PC-9 (cell line): Measurements from ENCODE around the gene TMEM187. TPM values are rescaled to one million over a fixed set of nuclear protein-coding genes. Genes with fewer than 3 reads are reported as not detected.

ENCODE experiments used
- BruUV-seq: library from RNA; stranded (reverse); fragments of 400-500 nt; replicated peaks from 2 replicates; lab custom pipeline; 2021; lab: Mats Ljungman, UMichigan
- CTCF ChIA-PET: fragments of 300-600 bp; sonication (Branson Sonifier 250); formaldehyde crosslinking; loops from one replicate; lab custom pipeline; 2022; ENCODE audit warnings: antibody characterized with exemption; lab: Charles Lee
- POLR2A ChIA-PET: fragments of 300-600 bp; sonication (Branson Sonifier 250); formaldehyde crosslinking; loops from one replicate; lab custom pipeline; 2022; ENCODE audit warnings: antibody characterized with exemption; ENCODE audit not compliant: unreplicated experiment; lab: Charles Lee
- DNase-seq, 2 experiments: peaks; one replicate each; pipeline versions ENCODE4 v3.0.0 to v3.0.0-alpha.2; 2015 to 2022; ENCODE audit warnings: mixed read lengths in 1 of 2
- H2AFZ ChIP-seq: fragments of 200-600 bp; sonication (generic); 2 replicates; pipeline ENCODE4 v1.8.1; 2017; ENCODE audit warnings: antibody characterized with exemption
- H3F3A ChIP-seq: fragments of 200-600 bp; sonication (generic); 2 replicates; pipeline ENCODE4 v1.8.1; 2017; ENCODE audit warnings: antibody characterized with exemption, mild to moderate bottlenecking, low read depth; ENCODE audit not compliant: insufficient read depth
- H3K27ac ChIP-seq: fragments of 200-600 bp; sonication (generic); 2 replicates; pipeline ENCODE4 v1.6.1; 2016; ENCODE audit warnings: mixed run types
- H3K27me3 ChIP-seq: fragments of 200-600 bp; sonication (generic); 2 replicates; pipeline ENCODE4 v1.6.1; 2016; ENCODE audit warnings: low read depth, mixed run types; ENCODE audit not compliant: insufficient read depth
- H3K36me3 ChIP-seq: fragments of 200-600 bp; sonication (generic); 2 replicates; pipeline ENCODE4 v1.6.1; 2016; ENCODE audit warnings: low read depth, mixed run types
- H3K4me1 ChIP-seq: fragments of 200-600 bp; sonication (generic); replicated peaks from 2 replicates; pipeline ENCODE4 v1.6.1; 2016; ENCODE audit warnings: mixed run types; ENCODE audit not compliant: insufficient read depth
- H3K4me2 ChIP-seq: fragments of 200-600 bp; sonication (generic); 2 replicates; pipeline ENCODE4 v1.6.1; 2017; ENCODE audit warnings: mixed run types
- H3K4me3 ChIP-seq: fragments of 200-600 bp; sonication (generic); 2 replicates; pipeline ENCODE4 v1.6.1; 2016; ENCODE audit warnings: mixed run types
- H3K79me2 ChIP-seq: fragments of 200-600 bp; sonication (generic); 2 replicates; pipeline ENCODE4 v1.6.1; 2017; ENCODE audit warnings: low read depth, mixed run types
- H3K9me2 ChIP-seq: fragments of 200-600 bp; sonication (generic); 2 replicates; pipeline ENCODE4 v1.8.1; 2017; ENCODE audit warnings: mild to moderate bottlenecking; ENCODE audit not compliant: insufficient read depth
- H3K9me3 ChIP-seq: fragments of 200-600 bp; sonication (generic); 2 replicates; pipeline ENCODE4 v1.8.1; 2016; ENCODE audit warnings: low read depth; ENCODE audit not compliant: insufficient read depth
- H4K20me1 ChIP-seq: fragments of 200-600 bp; sonication (generic); 2 replicates; pipeline ENCODE4 v1.8.1; 2017; ENCODE audit not compliant: insufficient read depth
- EZH2 ChIP-seq: fragments of 200-600 bp; sonication (generic); IDR thresholded peaks from 2 replicates; pipeline ENCODE4 v1.8.0; 2017; ENCODE audit warnings: antibody characterized with exemption, low read depth
- intact Hi-C: fragments of 100-400 bp; cut with micrococcal nuclease; formaldehyde crosslinking; loops from one replicate; pipeline ENCODE4 v1.10.0; 2022; ENCODE audit not compliant: unreplicated experiment
- total RNA-seq: library from RNA; stranded (reverse); gene quantifications from 2 replicates; pipeline ENCODE4 v1.2.3, GENCODE V29; 2021
- TF ChIP-seq, protein P1 (sequence below): fragments of 200-600 bp; sonication (generic); conservative IDR thresholded peaks from 2 replicates; pipeline ENCODE4 v1.6.1; 2017; ENCODE audit warnings: mixed run types, antibody characterized with exemption, mild to moderate bottlenecking, moderate library complexity

Gene TMEM187
- total RNA-seq, 1 experiment from 2014 or later: 20.1 TPM

DNA sequence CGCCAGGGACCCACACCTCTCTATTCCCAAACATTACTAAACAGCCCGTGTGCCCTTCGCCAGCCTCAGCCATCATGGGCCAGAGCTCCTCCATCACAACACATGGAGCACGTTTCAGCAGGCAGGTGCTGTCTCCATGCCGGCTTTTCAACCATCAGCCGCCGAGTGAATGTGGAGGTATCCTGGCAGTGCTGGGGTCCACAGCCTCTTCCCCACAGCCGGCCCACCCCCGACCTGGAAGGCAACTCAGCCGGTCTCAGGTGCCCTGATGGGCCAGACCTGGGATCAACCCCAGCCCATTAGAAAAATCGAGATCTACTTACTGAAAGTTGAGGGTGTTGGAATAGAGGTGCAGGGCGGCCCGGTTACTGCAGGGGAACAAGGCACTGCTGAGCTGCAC lies 40.8 kb upstream of the TMEM187 start:
- Histone ChIP-seq H3K9me2 (no peaks in the 10 kb centered on the region), H3K79me2 (peaks cover 23% of the 10 kb centered on the region), H3K27ac (no peak overlapping the region), H3K4me1 (peaks cover 14% of the 10 kb centered on the region; the same call in 1 of the 2 replicates), H2AFZ (no peak overlapping the region), H4K20me1 (no peaks in the 10 kb centered on the region; the same call in 1 of the 2 replicates), H3K4me3 (no peak overlapping the region), H3K9me3 (no peaks in the 10 kb centered on the region), H3K36me3 (no peaks in the 10 kb centered on the region), H3K27me3 (no peaks in the 10 kb centered on the region), H3K4me2 (no peak overlapping the region), H3F3A (peaks cover 25% of the 10 kb centered on the region; the same call in 1 of the 2 replicates)
- ChIA-PET POLR2A (no interaction called here), CTCF (no interaction called here)
- no peak for TF ChIP-seq EZH2
- TF ChIP-seq, protein P1, sequence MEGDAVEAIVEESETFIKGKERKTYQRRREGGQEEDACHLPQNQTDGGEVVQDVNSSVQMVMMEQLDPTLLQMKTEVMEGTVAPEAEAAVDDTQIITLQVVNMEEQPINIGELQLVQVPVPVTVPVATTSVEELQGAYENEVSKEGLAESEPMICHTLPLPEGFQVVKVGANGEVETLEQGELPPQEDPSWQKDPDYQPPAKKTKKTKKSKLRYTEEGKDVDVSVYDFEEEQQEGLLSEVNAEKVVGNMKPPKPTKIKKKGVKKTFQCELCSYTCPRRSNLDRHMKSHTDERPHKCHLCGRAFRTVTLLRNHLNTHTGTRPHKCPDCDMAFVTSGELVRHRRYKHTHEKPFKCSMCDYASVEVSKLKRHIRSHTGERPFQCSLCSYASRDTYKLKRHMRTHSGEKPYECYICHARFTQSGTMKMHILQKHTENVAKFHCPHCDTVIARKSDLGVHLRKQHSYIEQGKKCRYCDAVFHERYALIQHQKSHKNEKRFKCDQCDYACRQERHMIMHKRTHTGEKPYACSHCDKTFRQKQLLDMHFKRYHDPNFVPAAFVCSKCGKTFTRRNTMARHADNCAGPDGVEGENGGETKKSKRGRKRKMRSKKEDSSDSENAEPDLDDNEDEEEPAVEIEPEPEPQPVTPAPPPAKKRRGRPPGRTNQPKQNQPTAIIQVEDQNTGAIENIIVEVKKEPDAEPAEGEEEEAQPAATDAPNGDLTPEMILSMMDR: no peak
- BruUV-seq: no TSS peak
- intact Hi-C loops: no loop called here
- DNase-seq: no peak

- Histone ChIP-seq H2AFZ (no peak overlapping the region), H3K4me1 (peaks cover 10% of the 10 kb centered on the region; the same call in 1 of the 2 replicates), H4K20me1 (no peaks in the 10 kb centered on the region; the same call in 1 of the 2 replicates), H3K9me2 (no peaks in the 10 kb centered on the region), H3K79me2 (peaks cover 23% of the 10 kb centered on the region), H3K27ac (no peak overlapping the region), H3K4me3 (no peak overlapping the region), H3K27me3 (no peaks in the 10 kb centered on the region), H3K9me3 (no peaks in the 10 kb centered on the region), H3K4me2 (no peak overlapping the region), H3K36me3 (no peaks in the 10 kb centered on the region), H3F3A (peaks cover 19% of the 10 kb centered on the region; the same call in 1 of the 2 replicates)
- intact Hi-C loops: no loop called here
- POLR2A ChIA-PET: no interaction called here
- TF ChIP-seq, protein P1: no peak
- no peak for TF ChIP-seq EZH2
- CTCF ChIA-PET: no interaction called here
- BruUV-seq: no TSS peak
- DNase-seq: no peak
Observed at GRCh38 chrX:153932220-153932915, 40.2 kb upstream of the TMEM187 start.

DNA sequence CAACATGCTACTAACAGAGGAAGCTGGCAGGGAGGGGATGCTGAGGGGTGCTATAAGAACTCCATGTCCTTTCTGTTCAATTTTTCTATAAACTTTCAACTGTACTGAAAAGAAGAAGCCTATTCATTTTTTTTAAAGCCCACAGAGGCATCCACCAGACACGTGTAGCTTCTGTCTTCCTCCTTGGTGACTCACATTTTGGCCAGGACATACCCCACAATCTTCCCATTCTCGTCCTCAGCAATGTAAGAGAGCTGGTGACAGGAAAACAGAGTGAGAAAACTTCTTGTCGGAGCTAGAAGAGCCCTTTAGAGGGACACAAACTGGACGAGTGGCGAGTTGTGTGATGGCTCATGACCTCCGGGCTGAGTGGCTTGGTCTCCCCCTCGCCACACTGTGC lies 38.8 kb upstream of the TMEM187 start:
- Histone ChIP-seq H3K4me3 (peak overlapping the region; percentile 85), H3K9me2 (no peaks in the 10 kb centered on the region), H2AFZ (no peak overlapping the region), H3K4me1 (peaks cover 10% of the 10 kb centered on the region; the same call in 1 of the 2 replicates), H3K27me3 (no peaks in the 10 kb centered on the region), H3K27ac (no peak overlapping the region), H3K79me2 (peaks cover 23% of the 10 kb centered on the region), H3F3A (peaks cover 12% of the 10 kb centered on the region; the same call in 1 of the 2 replicates), H4K20me1 (no peaks in the 10 kb centered on the region; the same call in 1 of the 2 replicates), H3K4me2 (peak overlapping the region; percentile 91), H3K36me3 (no peaks in the 10 kb centered on the region), H3K9me3 (no peaks in the 10 kb centered on the region)
- intact Hi-C loops: loop anchor here (2.0 kb wide), 1 partner anchor 209 kb away; the partner anchor contains the start of genes ABCD1 and BCAP31
- ChIA-PET CTCF (no interaction called here), POLR2A (interaction anchor here (0.7 kb wide), 1 partner anchor 47 kb away, joined by 6 read pairs; no protein-coding TSS in a partner anchor)
- BruUV-seq: no TSS peak
- no peak for DNase-seq
- no peak for TF ChIP-seq EZH2
- TF ChIP-seq, protein P1: no peak
